Esophagus muscularis mucosa (tissue), 4 donors: Measurements from ENCODE around the gene HSPB8. TPM values are rescaled to one million over a fixed set of nuclear protein-coding genes. Genes with fewer than 3 reads are reported as not detected.
"Not testable (repeated sequence)": the region's sequence is repeated elsewhere in the genome, so short reads cannot be mapped to it uniquely, and the experiment has no call there.

Experiments used
- DNase-seq: peaks from one replicate; pipeline ENCODE4 v3.0.0-alpha.2; 2017; ENCODE audit errors: extremely low spot score
- H3K27ac ChIP-seq, 4 donors: fragments of 200-600 bp; sonication (generic); replicated peaks in 1 of 4; 1 replicate in 3 of 4; 2 replicates in 1 of 4; pipeline ENCODE4 v1.5.1; 2016 to 2019; ENCODE audit warnings: mild to moderate bottlenecking in 1 of 4
- H3K27me3 ChIP-seq, 4 donors: fragments of 200-600 bp; sonication (generic); one replicate each; pipeline versions ENCODE4 v1.5.1 to v1.6.0; 2016 to 2019
- H3K36me3 ChIP-seq, 4 donors: fragments of 200-600 bp; sonication (generic); one replicate each; pipeline ENCODE4 v1.5.1; 2016 to 2019
- H3K4me1 ChIP-seq, 4 donors: fragments of 200-600 bp; sonication (generic); one replicate each; pipeline ENCODE4 v1.5.1; 2016 to 2019
- H3K4me3 ChIP-seq, 4 donors: fragments of 200-600 bp; sonication (generic); 1 replicate in 2 of 4; 2 replicates in 2 of 4; pipeline ENCODE4 v1.5.1; 2016 to 2019; ENCODE audit warnings: mild to moderate bottlenecking in 4 of 4, moderate library complexity in 1 of 4
- H3K9me3 ChIP-seq, 4 donors: fragments of 200-600 bp; sonication (generic); 1 replicate in 3 of 4; 2 replicates in 1 of 4; pipeline ENCODE4 v1.5.1; 2016 to 2019
- EP300 ChIP-seq: sonication (generic); formaldehyde crosslinking; IDR thresholded peaks from one replicate; pipeline ENCODE4 v1.6.1; 2017; ENCODE audit warnings: antibody characterized with exemption
- POLR2A ChIP-seq: fragments of 450-650 bp; IDR thresholded peaks from one replicate; pipeline ENCODE4 v1.6.1; 2017; ENCODE audit warnings: antibody characterized with exemption, moderate library complexity, mild to moderate bottlenecking, low read depth
- POLR2AphosphoS5 ChIP-seq, 2 donors: sonication (generic); formaldehyde crosslinking; IDR thresholded peaks; one replicate each; pipeline ENCODE4 v1.6.1; 2017; ENCODE audit warnings: antibody characterized with exemption in 2 of 2
- WGBS: methylation state at CpG from one replicate; pipeline ENCODE4 v1.1.5; 2018; 5-methylcytosine and 5-hydroxymethylcytosine counted together
- intact Hi-C: fragments of 100-400 bp; cut with DNase I; formaldehyde crosslinking; loops from one replicate; pipeline ENCODE4 v1.15.1; 2023
- total RNA-seq, 4 donors: library from RNA; depleted of rRNA; stranded (reverse); fragments of >200 nt; gene quantifications; one replicate each; pipeline versions ENCODE4 v1.1.0 to v1.2.1, GENCODE V29; 2016
- TF ChIP-seq, protein P1 (sequence below), 3 experiments: fragments of 200-600 bp in 2 of 3; fragments of 450-650 bp in 1 of 3; sonication (generic) in 2 of 3; IDR thresholded peaks; one replicate each; pipeline ENCODE4 v1.5.1; 2017 to 2019; ENCODE audit warnings: antibody characterized with exemption in 3 of 3, mild to moderate bottlenecking in 2 of 3, moderate library complexity in 1 of 3

Gene HSPB8
- total RNA-seq, 4 donors from 2014 or later: 416 to 573 (median 443) TPM

DNA sequence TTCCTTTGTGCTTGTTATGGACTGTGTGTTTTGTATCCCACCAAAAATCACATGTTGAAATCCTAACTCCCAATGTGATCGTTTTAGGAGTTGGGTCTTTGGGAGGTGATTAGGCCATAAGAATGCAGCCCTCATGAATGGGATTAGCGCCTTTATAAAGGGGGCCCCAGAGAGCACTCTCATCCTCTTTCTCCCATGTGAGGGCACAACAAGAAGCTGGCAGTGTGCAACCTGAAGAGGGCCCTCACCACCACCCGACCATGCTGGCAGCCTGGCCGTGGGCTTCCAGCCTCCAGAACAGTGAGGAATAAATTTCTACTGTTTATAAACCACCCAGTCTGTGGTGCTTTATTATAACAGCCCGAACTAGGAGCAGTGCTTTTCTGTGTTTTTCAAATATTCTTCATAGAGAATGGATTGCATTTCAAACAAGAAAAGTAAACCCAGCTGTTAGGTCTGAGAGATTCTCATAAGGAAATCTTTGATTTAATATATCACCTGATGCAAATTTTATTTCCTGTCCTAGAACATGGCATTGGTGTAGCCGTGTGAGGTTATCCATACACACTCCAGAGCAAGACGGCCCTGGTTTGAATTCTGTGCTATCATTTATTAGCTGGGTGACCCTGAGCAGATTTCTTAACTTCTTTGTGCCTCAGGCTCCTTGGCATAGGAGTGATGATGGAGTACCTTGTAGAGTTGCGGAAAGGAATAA lies 27.8 kb downstream of the HSPB8 start:
- WGBS: 44% methylated on average over 8 of the region's 8 CpGs
- no peaks in the 10 kb centered on the region for H3K36me3 ChIP-seq
- peak overlapping the region; percentile 81 to 86 (median 83) for H3K27ac ChIP-seq
- no peak for TF ChIP-seq POLR2AphosphoS5 (IDR thresholded peaks at IDR 0.05)
- TF ChIP-seq, protein P1, sequence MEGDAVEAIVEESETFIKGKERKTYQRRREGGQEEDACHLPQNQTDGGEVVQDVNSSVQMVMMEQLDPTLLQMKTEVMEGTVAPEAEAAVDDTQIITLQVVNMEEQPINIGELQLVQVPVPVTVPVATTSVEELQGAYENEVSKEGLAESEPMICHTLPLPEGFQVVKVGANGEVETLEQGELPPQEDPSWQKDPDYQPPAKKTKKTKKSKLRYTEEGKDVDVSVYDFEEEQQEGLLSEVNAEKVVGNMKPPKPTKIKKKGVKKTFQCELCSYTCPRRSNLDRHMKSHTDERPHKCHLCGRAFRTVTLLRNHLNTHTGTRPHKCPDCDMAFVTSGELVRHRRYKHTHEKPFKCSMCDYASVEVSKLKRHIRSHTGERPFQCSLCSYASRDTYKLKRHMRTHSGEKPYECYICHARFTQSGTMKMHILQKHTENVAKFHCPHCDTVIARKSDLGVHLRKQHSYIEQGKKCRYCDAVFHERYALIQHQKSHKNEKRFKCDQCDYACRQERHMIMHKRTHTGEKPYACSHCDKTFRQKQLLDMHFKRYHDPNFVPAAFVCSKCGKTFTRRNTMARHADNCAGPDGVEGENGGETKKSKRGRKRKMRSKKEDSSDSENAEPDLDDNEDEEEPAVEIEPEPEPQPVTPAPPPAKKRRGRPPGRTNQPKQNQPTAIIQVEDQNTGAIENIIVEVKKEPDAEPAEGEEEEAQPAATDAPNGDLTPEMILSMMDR (IDR thresholded peaks at IDR 0.05): peak in 1 of 3 experiments; percentile 9
- peaks cover 37 to 69% (median 65%) of the 10 kb centered on the region in 4 donors for H3K4me1 ChIP-seq
- intact Hi-C loops: loop anchor here (10.0 kb wide), 1 partner anchor 118 kb away; no protein-coding TSS in a partner anchor
- DNase-seq: no peak
- no peaks in the 10 kb centered on the region for H3K9me3 ChIP-seq
- H3K27me3 ChIP-seq: no peaks in the 10 kb centered on the region
- no peak overlapping the region for H3K4me3 ChIP-seq

DNA sequence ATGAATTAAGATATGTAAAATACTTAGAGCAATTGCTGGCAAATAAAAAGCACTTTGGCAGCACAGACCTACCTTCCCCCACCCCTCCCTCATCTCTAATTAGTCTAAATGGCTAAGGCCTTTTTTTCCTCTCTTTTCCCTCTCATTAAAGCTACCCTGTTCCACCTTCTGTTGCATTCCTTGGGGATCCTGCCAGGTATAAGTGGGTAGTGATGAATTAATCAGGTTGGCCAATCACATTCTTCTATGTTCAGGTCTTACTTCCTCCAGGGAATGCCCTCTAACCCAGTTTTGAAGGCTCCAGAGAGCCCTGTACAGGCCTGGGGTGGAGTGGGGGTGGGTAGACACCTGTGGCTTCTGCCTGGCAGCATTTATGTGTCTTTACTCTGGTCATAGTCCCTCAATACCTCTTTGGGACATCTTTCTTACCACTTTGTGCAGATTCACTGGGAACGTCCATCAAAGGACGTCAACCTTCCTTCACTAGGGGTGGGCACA lies 28.4 kb downstream of the HSPB8 start:
- DNase-seq: no peak
- Histone ChIP-seq H3K4me1 (peaks cover 37 to 69% (median 63%) of the 10 kb centered on the region in 4 donors), H3K27me3 (no peaks in the 10 kb centered on the region), H3K27ac (peak overlapping the region; percentile 81 to 86 (median 83)), H3K36me3 (no peaks in the 10 kb centered on the region), H3K4me3 (no peak overlapping the region), H3K9me3 (no peaks in the 10 kb centered on the region)
- TF ChIP-seq POLR2A (no peak), POLR2AphosphoS5 (IDR thresholded peaks at IDR 0.05) (no peak), EP300 (no peak)
- TF ChIP-seq, protein P1 (IDR thresholded peaks at IDR 0.05): no peak
- 100% methylated on average over 2 of the region's 2 CpGs for WGBS
- intact Hi-C loops: loop anchor here (10.0 kb wide), 1 partner anchor 118 kb away; no protein-coding TSS in a partner anchor

DNA sequence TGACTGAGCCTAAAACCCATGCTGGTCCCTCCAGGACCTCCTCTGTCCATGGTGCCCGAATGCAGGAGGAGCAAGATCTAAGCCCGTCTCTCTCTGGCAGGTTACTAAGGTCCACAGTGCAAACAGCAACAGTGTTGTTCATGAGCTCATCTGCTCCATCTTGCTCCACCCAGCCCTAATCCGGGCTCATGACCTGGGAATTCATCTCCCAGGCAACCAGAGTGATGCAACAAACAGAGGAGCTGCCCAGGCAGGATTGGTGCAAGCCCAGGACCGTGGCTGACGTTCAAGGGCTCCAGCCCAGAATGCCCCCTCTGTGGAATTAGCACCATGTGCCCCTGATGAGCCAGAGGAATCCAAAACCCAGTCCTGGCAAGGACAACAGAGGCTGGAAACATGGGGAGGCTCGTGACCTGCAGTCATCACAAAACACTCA lies 29.9 kb downstream of the HSPB8 start:
- DNase-seq: peak; percentile 95
- Histone ChIP-seq H3K27me3 (no peaks in the 10 kb centered on the region), H3K4me1 (peaks cover 33 to 59% (median 50%) of the 10 kb centered on the region in 4 donors), H3K9me3 (no peaks in the 10 kb centered on the region), H3K27ac (peak overlapping the region; percentile 81 to 86 (median 83)), H3K36me3 (no peaks in the 10 kb centered on the region), H3K4me3 (no peak overlapping the region)
- TF ChIP-seq EP300: peak; percentile 58
- TF ChIP-seq POLR2AphosphoS5 (IDR thresholded peaks at IDR 0.05): peak; percentile 83 to 90
- TF ChIP-seq POLR2A: no peak
- intact Hi-C loops: loop anchor here (2.0 to 10.0 kb wide), 2 partner anchors 28 to 116 kb away; no protein-coding TSS in a partner anchor
- 10% methylated on average over 4 of the region's 6 CpGs for WGBS

DNA sequence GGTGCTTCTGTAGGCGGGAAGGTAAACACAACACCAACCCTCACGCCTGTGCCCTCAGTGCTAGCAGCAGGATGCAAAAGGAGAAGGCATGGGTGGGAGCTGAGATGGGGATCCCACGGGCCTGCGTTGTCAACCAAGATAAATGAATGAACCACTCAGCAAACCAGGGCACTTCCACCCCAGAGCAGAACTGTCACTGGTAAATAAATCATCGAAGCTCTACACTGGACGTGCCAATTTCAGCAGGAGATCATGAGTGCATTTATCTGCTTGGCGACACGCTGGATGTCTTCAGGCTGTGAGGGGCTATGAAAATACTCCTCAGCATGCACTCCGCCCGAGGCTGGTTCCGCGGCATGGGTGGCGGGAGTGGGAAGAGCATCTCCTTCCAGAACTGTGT lies 33.2 kb downstream of the HSPB8 start:
- H3K27me3 ChIP-seq: no peaks in the 10 kb centered on the region
- no peak for DNase-seq
- H3K4me3 ChIP-seq: no peak overlapping the region
- 85% methylated on average over 13 of the region's 13 CpGs for WGBS
- H3K4me1 ChIP-seq: peaks cover 20 to 27% (median 25%) of the 10 kb centered on the region in 4 donors
- intact Hi-C loops: no loop called here
- H3K9me3 ChIP-seq: no peaks in the 10 kb centered on the region
- no peak for TF ChIP-seq EP300
- TF ChIP-seq, protein P1 (IDR thresholded peaks at IDR 0.05): no peak
- TF ChIP-seq POLR2AphosphoS5 (IDR thresholded peaks at IDR 0.05): no peak
- TF ChIP-seq POLR2A: no peak
- H3K27ac ChIP-seq: peak overlapping the region in 1 of 4 donors; percentile 17
- H3K36me3 ChIP-seq: no peaks in the 10 kb centered on the region

DNA sequence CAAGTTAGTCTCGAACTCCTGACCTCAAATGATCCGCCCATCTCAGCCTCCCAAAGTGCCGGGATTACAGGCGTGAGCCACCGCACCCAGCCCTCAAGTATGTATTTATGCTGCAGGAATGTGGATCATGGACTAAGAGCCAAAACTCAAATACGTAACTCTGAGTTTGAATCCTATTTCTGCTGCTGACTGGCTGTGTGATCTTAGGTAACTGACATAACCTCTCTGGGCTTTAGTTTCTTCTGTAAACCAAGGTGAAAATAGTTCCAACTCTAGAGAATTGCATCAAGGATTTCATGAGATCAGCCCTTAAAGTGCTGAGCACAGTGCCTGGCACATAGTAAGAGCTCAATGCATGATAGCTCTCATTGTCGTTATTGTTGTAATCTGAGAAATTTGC lies 37.4 kb downstream of the HSPB8 start:
- no peak overlapping the region for H3K27ac ChIP-seq
- DNase-seq: no peak
- H3K9me3 ChIP-seq: no peaks in the 10 kb centered on the region
- H3K27me3 ChIP-seq: no peaks in the 10 kb centered on the region
- no peak overlapping the region for H3K4me3 ChIP-seq
- TF ChIP-seq, protein P1 (IDR thresholded peaks at IDR 0.05): no peak
- TF ChIP-seq EP300: no peak
- no peak for TF ChIP-seq POLR2A
- TF ChIP-seq POLR2AphosphoS5 (IDR thresholded peaks at IDR 0.05): no peak
- no peaks in the 10 kb centered on the region for H3K4me1 ChIP-seq
- 87% methylated on average over 7 of the region's 7 CpGs for WGBS
- H3K36me3 ChIP-seq: no peaks in the 10 kb centered on the region
- intact Hi-C loops: no loop called here

DNA sequence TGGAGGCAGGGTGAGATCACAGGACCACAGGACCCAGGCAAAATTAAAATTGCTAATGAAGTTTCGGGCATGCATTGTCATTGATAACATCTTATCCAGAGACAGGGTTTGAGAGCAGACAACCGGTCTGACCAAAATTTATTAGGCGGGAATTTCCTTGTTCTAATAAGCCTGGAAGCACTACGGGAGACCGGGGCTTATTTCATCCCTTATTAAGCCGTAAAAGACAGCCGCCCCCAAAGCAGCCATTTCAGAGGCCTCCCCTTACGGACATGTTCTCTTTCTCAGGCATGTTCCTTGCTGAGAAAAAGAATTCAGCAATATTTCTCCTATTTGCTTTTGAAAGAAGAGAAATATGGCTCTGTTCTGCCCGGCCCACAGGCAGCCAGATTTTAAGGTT lies 40.1 kb downstream of the HSPB8 start:
- H3K9me3 ChIP-seq, H3K36me3 ChIP-seq, H3K27ac ChIP-seq, intact Hi-C loops, H3K27me3 ChIP-seq, H3K4me1 ChIP-seq, DNase-seq, H3K4me3 ChIP-seq: not testable (repeated sequence)
- 89% methylated on average over 9 of the region's 9 CpGs for WGBS
